CD1c-positive myeloid dendritic cell (primary cell): ENCODE results near the gene SYNE1.
"Not testable (repeated sequence)": the region's sequence is repeated elsewhere in the genome, so short reads cannot be mapped to it uniquely, and the experiment has no call there.

Experiments
- DNase-seq: peaks from one replicate; pipeline ENCODE4 v3.0.0-alpha.2; 2016; ENCODE audit errors: extremely low spot score

SYNE1 gene

GRCh38 chr6:152143359-152143758, 493.8 kb downstream of the SYNE1 start:
- DNase-seq, result no peak

GRCh38 chr6:152142105-152142504, 495.1 kb downstream of the SYNE1 start:
- DNase-seq, result no peak

GRCh38 chr6:152138344-152138743, 498.8 kb downstream of the SYNE1 start:
- DNase-seq, result not testable (repeated sequence)

GRCh38 chr6:152136449-152136825, 500.7 kb downstream of the SYNE1 start:
- DNase-seq, result no peak

GRCh38 chr6:152135755-152136448, 501.3 kb downstream of the SYNE1 start:
- no peak for DNase-seq

- DNase-seq, result no peak
Measured at GRCh38 chr6:152130441-152130840, 506.7 kb downstream of the SYNE1 start.

GRCh38 chr6:152129691-152130151, 507.4 kb downstream of the SYNE1 start:
- no peak for DNase-seq

GRCh38 chr6:152127432-152128165, 509.6 kb downstream of the SYNE1 start:
- no peak for DNase-seq

GRCh38 chr6:152124429-152125074, 512.6 kb downstream of the SYNE1 start:
- DNase-seq, result peak; percentile 61

GRCh38 chr6:152123076-152123475, 514.1 kb downstream of the SYNE1 start:
- no peak for DNase-seq

- DNase-seq, result no peak
Measured at GRCh38 chr6:152122434-152122833, 514.7 kb downstream of the SYNE1 start.

- DNase-seq, result no peak
Measured at GRCh38 chr6:152121910-152122309, 515.3 kb downstream of the SYNE1 start.

- DNase-seq, result no peak
Measured at GRCh38 chr6:152119831-152120230, 517.3 kb downstream of the SYNE1 start.

GRCh38 chr6:152118678-152119077, 518.5 kb downstream of the SYNE1 start:
- DNase-seq, result no peak

- no peak for DNase-seq
Measured at GRCh38 chr6:152118224-152118623, 518.9 kb downstream of the SYNE1 start.

- DNase-seq, result no peak
Measured at GRCh38 chr6:152117156-152118133, 519.7 kb downstream of the SYNE1 start.

GRCh38 chr6:152112491-152113261, 524.5 kb downstream of the SYNE1 start:
- peak; percentile 38 for DNase-seq

- DNase-seq, result no peak
Measured at GRCh38 chr6:152110886-152111820, 526.0 kb downstream of the SYNE1 start.

GRCh38 chr6:152107973-152108372, 529.2 kb downstream of the SYNE1 start:
- DNase-seq, result no peak

- DNase-seq, result peak; percentile 94
Measured at GRCh38 chr6:152100183-152100618, 537.0 kb downstream of the SYNE1 start.
